GM23338 (cell line): ENCODE measurements around the gene GID4. TPM values are rescaled to one million over a fixed set of nuclear protein-coding genes. Genes with fewer than 3 reads are reported as not detected.

Source experiments
- ATAC-seq: fragments of 200-7000 bp; cut with Tn5 transposase; 3 replicates; pipeline ENCODE4 v1.9.1; 2020
- DNase-seq: peaks from one replicate; pipeline ENCODE4 v3.0.0-alpha.2; 2015; ENCODE audit warnings: low spot score
- H2AFZ ChIP-seq: fragments of 200-600 bp; sonication (generic); 2 replicates; pipeline ENCODE4 v1.8.0; 2016; ENCODE audit warnings: antibody characterized with exemption, mild to moderate bottlenecking, moderate library complexity
- H3F3A ChIP-seq: fragments of 200-600 bp; sonication (generic); replicated peaks from 2 replicates; pipeline ENCODE4 v1.8.0; 2017; ENCODE audit warnings: antibody characterized with exemption, mixed run types, low read depth
- H3K27ac ChIP-seq: fragments of 200-600 bp; sonication (generic); 2 replicates; pipeline ENCODE4 v1.6.1; 2016; ENCODE audit warnings: low read depth
- H3K27me3 ChIP-seq: fragments of 200-600 bp; sonication (generic); 2 replicates; pipeline ENCODE4 v1.8.0; 2016; ENCODE audit warnings: mild to moderate bottlenecking, mixed run types, moderate library complexity; ENCODE audit not compliant: insufficient read depth
- H3K36me3 ChIP-seq: fragments of 200-600 bp; sonication (generic); 2 replicates; pipeline ENCODE4 v1.8.0; 2016; ENCODE audit warnings: mild to moderate bottlenecking; ENCODE audit not compliant: insufficient read depth
- H3K4me1 ChIP-seq: fragments of 200-600 bp; sonication (generic); 2 replicates; pipeline ENCODE4 v1.8.0; 2016; ENCODE audit warnings: mild to moderate bottlenecking, moderate library complexity; ENCODE audit not compliant: insufficient read depth
- H3K4me2 ChIP-seq: fragments of 200-600 bp; sonication (generic); 2 replicates; pipeline ENCODE4 v1.7.1; 2017; ENCODE audit warnings: mixed run types
- H3K4me3 ChIP-seq: fragments of 200-600 bp; sonication (generic); 2 replicates; pipeline ENCODE4 v1.6.1; 2016; ENCODE audit warnings: mixed run types
- H3K79me2 ChIP-seq: fragments of 200-600 bp; sonication (generic); replicated peaks from 2 replicates; pipeline ENCODE4 v1.8.0; 2017; ENCODE audit warnings: mild to moderate bottlenecking; ENCODE audit not compliant: insufficient read depth
- H3K9me2 ChIP-seq: fragments of 200-600 bp; sonication (generic); 2 replicates; pipeline ENCODE4 v1.8.0; 2017; ENCODE audit not compliant: insufficient read depth
- H4K20me1 ChIP-seq: fragments of 200-600 bp; sonication (generic); replicated peaks from 2 replicates; pipeline ENCODE4 v1.8.0; 2017; ENCODE audit warnings: mild to moderate bottlenecking; ENCODE audit not compliant: insufficient read depth
- H3K27ac Mint-ChIP-seq: 2 replicates; pipeline ENCODE4 v1.8.0; 2020; ENCODE audit warnings: inconsistent platforms, mild to moderate bottlenecking, moderate library complexity, mixed read lengths
- H3K27me3 Mint-ChIP-seq: 3 replicates; pipeline ENCODE4 v1.8.0; 2022; ENCODE audit warnings: low read depth, mild to moderate bottlenecking, moderate library complexity, mixed read lengths, inconsistent platforms; ENCODE audit not compliant: insufficient read depth, poor library complexity
- H3K36me3 Mint-ChIP-seq: 3 replicates; pipeline ENCODE4 v1.8.0; 2021; ENCODE audit warnings: low read depth, mild to moderate bottlenecking, inconsistent platforms, moderate library complexity, mixed read lengths
- H3K4me1 Mint-ChIP-seq: 3 replicates; pipeline ENCODE4 v1.8.0; 2020; ENCODE audit warnings: mild to moderate bottlenecking, inconsistent platforms, mixed read lengths
- H3K4me3 Mint-ChIP-seq: 3 replicates; pipeline ENCODE4 v1.8.0; 2021; ENCODE audit warnings: moderate library complexity, mild to moderate bottlenecking, inconsistent platforms, mixed read lengths
- H3K9me3 Mint-ChIP-seq: 3 replicates; pipeline ENCODE4 v1.8.0; 2020; ENCODE audit warnings: moderate library complexity, mild to moderate bottlenecking, inconsistent platforms, mixed read lengths
- CREB1 ChIP-seq: fragments of 250-450 bp; sonication (Bioruptor Pico); IDR thresholded peaks from 2 replicates; pipeline ENCODE4 v1.5.0; 2020; ENCODE audit warnings: low read depth, mild to moderate bottlenecking, moderate library complexity
- EZH2 ChIP-seq: fragments of 200-600 bp; sonication (generic); IDR thresholded peaks from one replicate; pipeline ENCODE4 v1.8.0; 2017; ENCODE audit warnings: antibody characterized with exemption, mild to moderate bottlenecking, low read depth; ENCODE audit not compliant: unreplicated experiment
- EZH2phosphoT487 ChIP-seq: fragments of 200-600 bp; sonication (generic); IDR thresholded peaks from one replicate; pipeline ENCODE4 v1.8.1; 2018; ENCODE audit warnings: antibody characterized with exemption; ENCODE audit not compliant: unreplicated experiment
- JUNB ChIP-seq: IDR thresholded peaks from one replicate; pipeline ENCODE4 v1.6.1; 2016; ENCODE audit warnings: antibody characterized with exemption; ENCODE audit not compliant: unreplicated experiment
- NANOG ChIP-seq: IDR thresholded peaks from 2 replicates; pipeline ENCODE4 v1.6.1; 2016; ENCODE audit warnings: antibody characterized with exemption, borderline replicate concordance
- POLR2AphosphoS5 ChIP-seq: IDR thresholded peaks from 2 replicates; pipeline ENCODE4 v1.6.1; 2016; ENCODE audit warnings: antibody characterized with exemption, low read depth
- STAT1 ChIP-seq: IDR thresholded peaks from one replicate; pipeline ENCODE4 v1.6.1; 2016; ENCODE audit warnings: antibody characterized with exemption; ENCODE audit not compliant: unreplicated experiment
- ZNF114 ChIP-seq: fragments of 250-450 bp; sonication (Bioruptor Pico); IDR thresholded peaks from 2 replicates; pipeline ENCODE4 v1.5.0; 2020; ENCODE audit warnings: mild to moderate bottlenecking, moderate library complexity
- ZNF331 ChIP-seq: fragments of 250-450 bp; sonication (Bioruptor Pico); IDR thresholded peaks from 2 replicates; pipeline ENCODE4 v1.5.0; 2020; ENCODE audit warnings: low read depth, mild to moderate bottlenecking, moderate library complexity
- long read RNA-seq: library from polyadenylated mRNA; unstranded; transcript quantifications from one replicate; pipeline ENCODE4 v2.0.0, GENCODE V29; 2020; ENCODE audit not compliant: unreplicated experiment
- polyA plus RNA-seq: library from polyadenylated mRNA; unstranded; fragments of >200 nt; fragmentation: Nextera tagmentation; extraction: Ambion mirVana; gene quantifications from 2 replicates; pipeline ENCODE4 v1.2.1, GENCODE V29; 2016
- total RNA-seq: library from RNA; depleted of rRNA; stranded (reverse); fragments of >200 nt; shearing (Covaris generic); gene quantifications from 2 replicates; pipeline ENCODE4 v1.2.3, GENCODE V29; 2014; rRNA removed
- TF ChIP-seq, protein P1 (sequence below): IDR thresholded peaks from one replicate; pipeline ENCODE4 v1.6.1; 2018; ENCODE audit warnings: antibody characterized with exemption; ENCODE audit not compliant: unreplicated experiment
- TF ChIP-seq, protein P2 (sequence below): fragments of 250-450 bp; sonication (Bioruptor Pico); IDR thresholded peaks from 2 replicates; pipeline ENCODE4 v1.5.0; 2020; ENCODE audit warnings: mild to moderate bottlenecking, moderate library complexity
- TF ChIP-seq, protein P3 (sequence below), 2 experiments: fragments of 200-600 bp in 1 of 2; sonication (generic) in 1 of 2; conservative IDR thresholded peaks; 2 replicates each; pipeline versions ENCODE4 v1.5.1 to v1.6.1; 2016 to 2017; ENCODE audit warnings: antibody characterized with exemption in 2 of 2, low read depth in 2 of 2, mild to moderate bottlenecking in 2 of 2, moderate library complexity in 1 of 2
- TF ChIP-seq, protein P4 (sequence below): IDR thresholded peaks from 2 replicates; pipeline ENCODE4 v1.6.1; 2016; ENCODE audit warnings: antibody characterized with exemption

Gene GID4
- total RNA-seq (11.2 and 11.8 TPM in 2 replicates), polyA plus RNA-seq (5.6 and 6.3 TPM in 2 replicates)
- long read RNA-seq, full-length matches to known transcripts, result 3 of 4 reads
- long read RNA-seq, partial matches to known transcripts, result 1 of 4 reads
- long read RNA-seq, other reads (novel, unspliced or antisense), result 0 of 4 reads

DNA sequence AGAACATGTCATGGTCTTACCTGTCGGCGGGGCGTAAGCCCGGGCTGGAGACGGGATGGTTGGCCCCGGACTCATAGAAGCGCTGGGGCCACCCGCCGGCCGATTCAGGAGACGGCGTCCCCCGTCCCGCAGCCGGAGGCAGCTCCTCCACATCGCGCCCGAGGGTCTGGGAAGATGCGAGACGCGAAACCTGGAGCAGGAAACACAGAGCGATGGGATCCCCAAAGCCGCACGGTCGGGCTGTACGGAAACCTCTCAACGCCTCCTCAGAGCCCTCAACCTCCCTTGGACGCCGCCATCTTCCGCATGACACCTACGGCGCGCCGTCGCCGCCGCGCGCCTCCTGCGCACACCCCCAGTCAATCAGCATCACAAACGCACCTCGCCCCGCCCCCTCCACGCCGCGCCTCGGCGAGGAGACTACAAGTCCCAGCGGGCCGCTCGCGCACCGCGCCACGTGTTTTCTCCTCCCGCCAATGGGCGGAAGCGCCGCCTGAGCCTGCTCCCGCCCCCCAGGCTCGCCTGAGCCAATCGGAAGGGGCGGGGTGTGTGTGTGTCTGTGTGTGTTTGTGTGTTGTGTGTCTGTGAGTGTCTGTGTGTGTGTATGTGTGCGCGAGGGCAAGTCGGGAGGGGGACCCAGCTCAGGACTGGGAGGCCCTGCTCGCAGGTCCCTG lies at the start of gene GID4, which contains the start of gene ATPAF2:
Gene GID4 (plus strand): TSS at position 548 of the 674 bp plus-strand sequence. CDS start 57 bp downstream, at position 605.
Gene ATPAF2 (minus strand): TSS at position 308 of the 674 bp plus-strand sequence. CDS start 155 bp downstream, at position 153.
- ATAC-seq (peak; percentile 86), DNase-seq (peak; percentile 99)
- Mint-ChIP-seq H3K4me3 (peak within 1 kb of the TSS; percentile 89), H3K27me3 (peaks cover 14% of the 10 kb centered on the region), H3K36me3 (no peaks in the 10 kb centered on the region; the same call in 2 of the 3 replicates), H3K4me1 (peaks cover 34% of the 10 kb centered on the region), H3K27ac (peak within 1 kb of the TSS; percentile 74), H3K9me3 (no peaks in the 10 kb centered on the region; the same call in 2 of the 3 replicates)
- Histone ChIP-seq H2AFZ (peak within 1 kb of the TSS; percentile 92), H3K9me2 (no peaks in the 10 kb centered on the region), H3K4me1 (peaks cover 9% of the 10 kb centered on the region), H3K27me3 (no peaks in the 10 kb centered on the region), H3K4me2 (peak within 1 kb of the TSS; percentile 95), H3K79me2 (peaks cover 27% of the 10 kb centered on the region), H3K4me3 (peak within 1 kb of the TSS; percentile 82), H3K27ac (no peak within 1 kb of the TSS), H3K36me3 (no peaks in the 10 kb centered on the region), H3F3A (no peaks in the 10 kb centered on the region), H4K20me1 (peaks cover 20% of the 10 kb centered on the region)
- TF ChIP-seq, protein P1, sequence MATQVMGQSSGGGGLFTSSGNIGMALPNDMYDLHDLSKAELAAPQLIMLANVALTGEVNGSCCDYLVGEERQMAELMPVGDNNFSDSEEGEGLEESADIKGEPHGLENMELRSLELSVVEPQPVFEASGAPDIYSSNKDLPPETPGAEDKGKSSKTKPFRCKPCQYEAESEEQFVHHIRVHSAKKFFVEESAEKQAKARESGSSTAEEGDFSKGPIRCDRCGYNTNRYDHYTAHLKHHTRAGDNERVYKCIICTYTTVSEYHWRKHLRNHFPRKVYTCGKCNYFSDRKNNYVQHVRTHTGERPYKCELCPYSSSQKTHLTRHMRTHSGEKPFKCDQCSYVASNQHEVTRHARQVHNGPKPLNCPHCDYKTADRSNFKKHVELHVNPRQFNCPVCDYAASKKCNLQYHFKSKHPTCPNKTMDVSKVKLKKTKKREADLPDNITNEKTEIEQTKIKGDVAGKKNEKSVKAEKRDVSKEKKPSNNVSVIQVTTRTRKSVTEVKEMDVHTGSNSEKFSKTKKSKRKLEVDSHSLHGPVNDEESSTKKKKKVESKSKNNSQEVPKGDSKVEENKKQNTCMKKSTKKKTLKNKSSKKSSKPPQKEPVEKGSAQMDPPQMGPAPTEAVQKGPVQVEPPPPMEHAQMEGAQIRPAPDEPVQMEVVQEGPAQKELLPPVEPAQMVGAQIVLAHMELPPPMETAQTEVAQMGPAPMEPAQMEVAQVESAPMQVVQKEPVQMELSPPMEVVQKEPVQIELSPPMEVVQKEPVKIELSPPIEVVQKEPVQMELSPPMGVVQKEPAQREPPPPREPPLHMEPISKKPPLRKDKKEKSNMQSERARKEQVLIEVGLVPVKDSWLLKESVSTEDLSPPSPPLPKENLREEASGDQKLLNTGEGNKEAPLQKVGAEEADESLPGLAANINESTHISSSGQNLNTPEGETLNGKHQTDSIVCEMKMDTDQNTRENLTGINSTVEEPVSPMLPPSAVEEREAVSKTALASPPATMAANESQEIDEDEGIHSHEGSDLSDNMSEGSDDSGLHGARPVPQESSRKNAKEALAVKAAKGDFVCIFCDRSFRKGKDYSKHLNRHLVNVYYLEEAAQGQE, result no peak
- TF ChIP-seq NANOG, result no peak
- no peak for TF ChIP-seq EZH2
- TF ChIP-seq JUNB, result no peak
- no peak for TF ChIP-seq ZNF331 (CRISPR knock-in tag)
- TF ChIP-seq, protein P2, sequence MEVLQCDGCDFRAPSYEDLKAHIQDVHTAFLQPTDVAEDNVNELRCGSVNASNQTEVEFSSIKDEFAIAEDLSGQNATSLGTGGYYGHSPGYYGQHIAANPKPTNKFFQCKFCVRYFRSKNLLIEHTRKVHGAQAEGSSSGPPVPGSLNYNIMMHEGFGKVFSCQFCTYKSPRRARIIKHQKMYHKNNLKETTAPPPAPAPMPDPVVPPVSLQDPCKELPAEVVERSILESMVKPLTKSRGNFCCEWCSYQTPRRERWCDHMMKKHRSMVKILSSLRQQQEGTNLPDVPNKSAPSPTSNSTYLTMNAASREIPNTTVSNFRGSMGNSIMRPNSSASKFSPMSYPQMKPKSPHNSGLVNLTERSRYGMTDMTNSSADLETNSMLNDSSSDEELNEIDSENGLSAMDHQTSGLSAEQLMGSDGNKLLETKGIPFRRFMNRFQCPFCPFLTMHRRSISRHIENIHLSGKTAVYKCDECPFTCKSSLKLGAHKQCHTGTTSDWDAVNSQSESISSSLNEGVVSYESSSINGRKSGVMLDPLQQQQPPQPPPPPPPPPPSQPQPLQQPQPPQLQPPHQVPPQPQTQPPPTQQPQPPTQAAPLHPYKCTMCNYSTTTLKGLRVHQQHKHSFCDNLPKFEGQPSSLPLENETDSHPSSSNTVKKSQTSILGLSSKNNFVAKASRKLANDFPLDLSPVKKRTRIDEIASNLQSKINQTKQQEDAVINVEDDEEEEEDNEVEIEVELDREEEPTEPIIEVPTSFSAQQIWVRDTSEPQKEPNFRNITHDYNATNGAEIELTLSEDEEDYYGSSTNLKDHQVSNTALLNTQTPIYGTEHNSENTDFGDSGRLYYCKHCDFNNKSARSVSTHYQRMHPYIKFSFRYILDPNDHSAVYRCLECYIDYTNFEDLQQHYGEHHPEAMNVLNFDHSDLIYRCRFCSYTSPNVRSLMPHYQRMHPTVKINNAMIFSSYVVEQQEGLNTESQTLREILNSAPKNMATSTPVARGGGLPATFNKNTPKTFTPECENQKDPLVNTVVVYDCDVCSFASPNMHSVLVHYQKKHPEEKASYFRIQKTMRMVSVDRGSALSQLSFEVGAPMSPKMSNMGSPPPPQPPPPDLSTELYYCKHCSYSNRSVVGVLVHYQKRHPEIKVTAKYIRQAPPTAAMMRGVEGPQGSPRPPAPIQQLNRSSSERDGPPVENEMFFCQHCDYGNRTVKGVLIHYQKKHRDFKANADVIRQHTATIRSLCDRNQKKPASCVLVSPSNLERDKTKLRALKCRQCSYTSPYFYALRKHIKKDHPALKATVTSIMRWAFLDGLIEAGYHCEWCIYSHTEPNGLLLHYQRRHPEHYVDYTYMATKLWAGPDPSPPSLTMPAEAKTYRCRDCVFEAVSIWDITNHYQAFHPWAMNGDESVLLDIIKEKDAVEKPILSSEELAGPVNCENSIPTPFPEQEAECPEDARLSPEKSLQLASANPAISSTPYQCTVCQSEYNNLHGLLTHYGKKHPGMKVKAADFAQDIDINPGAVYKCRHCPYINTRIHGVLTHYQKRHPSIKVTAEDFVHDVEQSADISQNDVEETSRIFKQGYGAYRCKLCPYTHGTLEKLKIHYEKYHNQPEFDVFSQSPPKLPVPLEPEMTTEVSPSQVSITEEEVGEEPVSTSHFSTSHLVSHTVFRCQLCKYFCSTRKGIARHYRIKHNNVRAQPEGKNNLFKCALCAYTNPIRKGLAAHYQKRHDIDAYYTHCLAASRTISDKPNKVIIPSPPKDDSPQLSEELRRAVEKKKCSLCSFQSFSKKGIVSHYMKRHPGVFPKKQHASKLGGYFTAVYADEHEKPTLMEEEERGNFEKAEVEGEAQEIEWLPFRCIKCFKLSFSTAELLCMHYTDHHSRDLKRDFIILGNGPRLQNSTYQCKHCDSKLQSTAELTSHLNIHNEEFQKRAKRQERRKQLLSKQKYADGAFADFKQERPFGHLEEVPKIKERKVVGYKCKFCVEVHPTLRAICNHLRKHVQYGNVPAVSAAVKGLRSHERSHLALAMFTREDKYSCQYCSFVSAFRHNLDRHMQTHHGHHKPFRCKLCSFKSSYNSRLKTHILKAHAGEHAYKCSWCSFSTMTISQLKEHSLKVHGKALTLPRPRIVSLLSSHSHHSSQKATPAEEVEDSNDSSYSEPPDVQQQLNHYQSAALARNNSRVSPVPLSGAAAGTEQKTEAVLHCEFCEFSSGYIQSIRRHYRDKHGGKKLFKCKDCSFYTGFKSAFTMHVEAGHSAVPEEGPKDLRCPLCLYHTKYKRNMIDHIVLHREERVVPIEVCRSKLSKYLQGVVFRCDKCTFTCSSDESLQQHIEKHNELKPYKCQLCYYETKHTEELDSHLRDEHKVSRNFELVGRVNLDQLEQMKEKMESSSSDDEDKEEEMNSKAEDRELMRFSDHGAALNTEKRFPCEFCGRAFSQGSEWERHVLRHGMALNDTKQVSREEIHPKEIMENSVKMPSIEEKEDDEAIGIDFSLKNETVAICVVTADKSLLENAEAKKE (CRISPR knock-in tag), result no peak
- TF ChIP-seq, protein P3, sequence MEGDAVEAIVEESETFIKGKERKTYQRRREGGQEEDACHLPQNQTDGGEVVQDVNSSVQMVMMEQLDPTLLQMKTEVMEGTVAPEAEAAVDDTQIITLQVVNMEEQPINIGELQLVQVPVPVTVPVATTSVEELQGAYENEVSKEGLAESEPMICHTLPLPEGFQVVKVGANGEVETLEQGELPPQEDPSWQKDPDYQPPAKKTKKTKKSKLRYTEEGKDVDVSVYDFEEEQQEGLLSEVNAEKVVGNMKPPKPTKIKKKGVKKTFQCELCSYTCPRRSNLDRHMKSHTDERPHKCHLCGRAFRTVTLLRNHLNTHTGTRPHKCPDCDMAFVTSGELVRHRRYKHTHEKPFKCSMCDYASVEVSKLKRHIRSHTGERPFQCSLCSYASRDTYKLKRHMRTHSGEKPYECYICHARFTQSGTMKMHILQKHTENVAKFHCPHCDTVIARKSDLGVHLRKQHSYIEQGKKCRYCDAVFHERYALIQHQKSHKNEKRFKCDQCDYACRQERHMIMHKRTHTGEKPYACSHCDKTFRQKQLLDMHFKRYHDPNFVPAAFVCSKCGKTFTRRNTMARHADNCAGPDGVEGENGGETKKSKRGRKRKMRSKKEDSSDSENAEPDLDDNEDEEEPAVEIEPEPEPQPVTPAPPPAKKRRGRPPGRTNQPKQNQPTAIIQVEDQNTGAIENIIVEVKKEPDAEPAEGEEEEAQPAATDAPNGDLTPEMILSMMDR (conservative IDR thresholded peaks at IDR 0.05; ENCODE audit: low read depth in 2 of 2), result no peak
- no peak for TF ChIP-seq STAT1
- TF ChIP-seq ZNF114 (CRISPR knock-in tag), result no peak
- TF ChIP-seq, protein P4, sequence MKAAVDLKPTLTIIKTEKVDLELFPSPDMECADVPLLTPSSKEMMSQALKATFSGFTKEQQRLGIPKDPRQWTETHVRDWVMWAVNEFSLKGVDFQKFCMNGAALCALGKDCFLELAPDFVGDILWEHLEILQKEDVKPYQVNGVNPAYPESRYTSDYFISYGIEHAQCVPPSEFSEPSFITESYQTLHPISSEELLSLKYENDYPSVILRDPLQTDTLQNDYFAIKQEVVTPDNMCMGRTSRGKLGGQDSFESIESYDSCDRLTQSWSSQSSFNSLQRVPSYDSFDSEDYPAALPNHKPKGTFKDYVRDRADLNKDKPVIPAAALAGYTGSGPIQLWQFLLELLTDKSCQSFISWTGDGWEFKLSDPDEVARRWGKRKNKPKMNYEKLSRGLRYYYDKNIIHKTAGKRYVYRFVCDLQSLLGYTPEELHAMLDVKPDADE, result peak; percentile 94
- TF ChIP-seq CREB1 (CRISPR knock-in tag), result peak; percentile 94
- no peak for TF ChIP-seq EZH2phosphoT487
- TF ChIP-seq POLR2AphosphoS5, result peak; percentile 68
